Uterus (tissue), 4 donors: Measurements from ENCODE around the gene POP7. TPM values are rescaled to one million over a fixed set of nuclear protein-coding genes. Genes with fewer than 3 reads are reported as not detected.
"Not testable (repeated sequence)": the region's sequence is repeated elsewhere in the genome, so short reads cannot be mapped to it uniquely, and the experiment has no call there.

Experiments used
- DNase-seq, 2 donors: peaks; one replicate each; pipeline ENCODE4 v3.0.0-alpha.2; 2019 to 2020
- H3K27ac ChIP-seq, 2 donors: fragments of 200-600 bp; sonication (generic); 1 replicate in 1 of 2; 2 replicates in 1 of 2; pipeline ENCODE4 v1.5.1; 2016 to 2018
- H3K27me3 ChIP-seq, 2 donors: fragments of 200-600 bp; sonication (generic); one replicate each; pipeline ENCODE4 v1.5.1; 2018 to 2019; ENCODE audit warnings: control low read depth in 1 of 2
- H3K36me3 ChIP-seq, 2 donors: fragments of 200-600 bp; sonication (generic); one replicate each; pipeline ENCODE4 v1.5.1; 2019; ENCODE audit warnings: control low read depth in 1 of 2
- H3K4me1 ChIP-seq, 2 donors: fragments of 200-600 bp; sonication (generic); one replicate each; pipeline ENCODE4 v1.5.1; 2018 to 2019; ENCODE audit warnings: control low read depth in 1 of 2
- H3K4me3 ChIP-seq, 2 donors: fragments of 200-600 bp; sonication (generic); 1 replicate in 1 of 2; 2 replicates in 1 of 2; pipeline ENCODE4 v1.5.1; 2018 to 2019; ENCODE audit warnings: mild to moderate bottlenecking in 1 of 2
- H3K9me3 ChIP-seq, 2 donors: fragments of 200-600 bp; sonication (generic); one replicate each; pipeline ENCODE4 v1.5.1; 2019; ENCODE audit warnings: control low read depth in 1 of 2
- POLR2A ChIP-seq, 2 donors: fragments of 450-650 bp; IDR thresholded peaks; one replicate each; pipeline ENCODE4 v1.6.1; 2016; ENCODE audit warnings: antibody characterized with exemption in 2 of 2, mild to moderate bottlenecking in 1 of 2, moderate library complexity in 1 of 2
- intact Hi-C: fragments of 100-400 bp; cut with DNase I; formaldehyde crosslinking; loops from one replicate; pipeline ENCODE4 v1.15.1; 2023; ENCODE audit warnings: low total_unique reads
- total RNA-seq, 4 donors: library from RNA; depleted of rRNA in 3 of 4; stranded (reverse); fragments of >200 nt in 3 of 4; gene quantifications; one replicate each; pipeline versions ENCODE4 v1.1.0 to v1.2.4, GENCODE V29; 2014 to 2023
- TF ChIP-seq, protein P1 (sequence below), 4 experiments: fragments of 200-600 bp in 2 of 4; fragments of 450-650 bp in 2 of 4; sonication (generic) in 2 of 4; IDR thresholded peaks; one replicate each; pipeline ENCODE4 v1.5.1; 2016 to 2019; ENCODE audit warnings: antibody characterized with exemption in 4 of 4, mild to moderate bottlenecking in 2 of 4, moderate library complexity in 1 of 4
- donor health status: DM: yes; HTN: yes; CAD: no.

POP7 gene
- total RNA-seq, 4 donors from 2014 or later, result 16.4 to 53.8 (median 23.8) TPM

DNA sequence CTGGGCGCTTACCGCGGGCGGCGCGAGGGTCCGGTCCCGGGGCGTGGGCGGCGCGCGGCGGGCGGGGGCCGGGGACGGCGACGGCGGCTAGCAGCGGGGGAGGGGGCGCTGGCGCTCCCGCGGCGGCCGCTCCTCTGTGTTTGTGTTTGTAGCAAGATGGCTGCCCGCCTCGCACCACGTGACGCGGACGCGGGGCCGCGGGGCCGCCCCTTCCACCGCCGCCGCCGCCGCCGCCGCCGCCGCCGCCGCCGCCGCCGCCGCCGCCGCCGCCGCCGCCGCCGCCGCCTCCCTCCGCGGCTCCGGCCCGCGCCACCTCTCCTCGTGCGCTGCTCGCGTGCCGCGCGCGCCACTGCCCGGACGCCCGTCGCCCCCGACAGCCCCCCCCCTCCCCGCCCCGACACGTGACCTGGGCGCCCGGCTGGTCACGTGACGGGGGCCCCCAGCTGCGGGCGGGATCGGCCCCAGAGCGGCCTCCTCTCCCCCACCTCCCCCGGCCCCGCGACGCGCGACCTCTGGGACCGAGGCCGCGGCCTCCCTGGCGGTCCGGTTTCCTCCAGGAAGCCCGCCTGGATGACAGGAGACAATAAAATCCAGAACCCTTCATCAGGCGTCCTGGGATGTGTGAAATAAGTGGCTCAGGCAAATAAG is 11.7 kb upstream of the POP7 start, which contains the start of gene GIGYF1:
GIGYF1 (minus strand) TSS at position 153 of the 648 bp plus-strand sequence. CDS start 6,012 bp downstream, outside the sequence.
- Histone ChIP-seq H3K36me3 (no peaks in the 10 kb centered on the region), H3K9me3 (no peaks in the 10 kb centered on the region), H3K4me3 (peak within 1 kb of the TSS; percentile 50 to 98), H3K27me3 (no peaks in the 10 kb centered on the region), H3K4me1 (peaks cover 4 to 16% of the 10 kb centered on the region in 2 donors), H3K27ac (peak within 1 kb of the TSS; percentile 87 to 90)
- intact Hi-C loops, result no loop called here
- TF ChIP-seq, protein P1, sequence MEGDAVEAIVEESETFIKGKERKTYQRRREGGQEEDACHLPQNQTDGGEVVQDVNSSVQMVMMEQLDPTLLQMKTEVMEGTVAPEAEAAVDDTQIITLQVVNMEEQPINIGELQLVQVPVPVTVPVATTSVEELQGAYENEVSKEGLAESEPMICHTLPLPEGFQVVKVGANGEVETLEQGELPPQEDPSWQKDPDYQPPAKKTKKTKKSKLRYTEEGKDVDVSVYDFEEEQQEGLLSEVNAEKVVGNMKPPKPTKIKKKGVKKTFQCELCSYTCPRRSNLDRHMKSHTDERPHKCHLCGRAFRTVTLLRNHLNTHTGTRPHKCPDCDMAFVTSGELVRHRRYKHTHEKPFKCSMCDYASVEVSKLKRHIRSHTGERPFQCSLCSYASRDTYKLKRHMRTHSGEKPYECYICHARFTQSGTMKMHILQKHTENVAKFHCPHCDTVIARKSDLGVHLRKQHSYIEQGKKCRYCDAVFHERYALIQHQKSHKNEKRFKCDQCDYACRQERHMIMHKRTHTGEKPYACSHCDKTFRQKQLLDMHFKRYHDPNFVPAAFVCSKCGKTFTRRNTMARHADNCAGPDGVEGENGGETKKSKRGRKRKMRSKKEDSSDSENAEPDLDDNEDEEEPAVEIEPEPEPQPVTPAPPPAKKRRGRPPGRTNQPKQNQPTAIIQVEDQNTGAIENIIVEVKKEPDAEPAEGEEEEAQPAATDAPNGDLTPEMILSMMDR (IDR thresholded peaks at IDR 0.05), result no peak
- TF ChIP-seq POLR2A (IDR thresholded peaks at IDR 0.05), result no peak
- peak; percentile 72 to 75 for DNase-seq

DNA sequence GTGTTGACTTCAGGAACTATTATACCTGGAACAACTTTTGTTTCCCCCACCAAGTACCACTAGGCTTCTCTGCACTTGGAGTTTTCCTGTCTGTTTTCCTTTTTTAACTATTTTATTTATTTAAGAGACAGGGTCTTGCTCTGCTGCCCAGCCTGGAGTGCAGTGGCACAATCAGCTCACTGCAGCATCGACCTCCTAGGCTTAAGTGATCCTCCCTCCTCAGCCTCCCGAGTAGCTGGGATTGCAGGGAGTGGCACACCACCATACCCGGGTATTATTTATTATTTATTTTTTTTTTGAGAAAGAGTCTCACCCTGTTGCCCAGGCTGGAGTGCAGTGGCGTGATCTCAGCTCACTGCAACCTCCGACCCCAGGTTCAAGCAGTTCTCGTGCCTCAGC is 9.8 kb upstream of the POP7 start:
- no peaks in the 10 kb centered on the region for H3K27me3 ChIP-seq
- H3K4me1 ChIP-seq, result peaks cover 2% of the 10 kb centered on the region in 2 donors
- TF ChIP-seq, protein P1 (IDR thresholded peaks at IDR 0.05), result no peak
- no peak for TF ChIP-seq POLR2A (IDR thresholded peaks at IDR 0.05)
- intact Hi-C loops, result no loop called here
- no peaks in the 10 kb centered on the region for H3K36me3 ChIP-seq
- H3K9me3 ChIP-seq, result no peaks in the 10 kb centered on the region
- DNase-seq, result no peak
- no peak overlapping the region for H3K27ac ChIP-seq
- H3K4me3 ChIP-seq, result no peak overlapping the region

DNA sequence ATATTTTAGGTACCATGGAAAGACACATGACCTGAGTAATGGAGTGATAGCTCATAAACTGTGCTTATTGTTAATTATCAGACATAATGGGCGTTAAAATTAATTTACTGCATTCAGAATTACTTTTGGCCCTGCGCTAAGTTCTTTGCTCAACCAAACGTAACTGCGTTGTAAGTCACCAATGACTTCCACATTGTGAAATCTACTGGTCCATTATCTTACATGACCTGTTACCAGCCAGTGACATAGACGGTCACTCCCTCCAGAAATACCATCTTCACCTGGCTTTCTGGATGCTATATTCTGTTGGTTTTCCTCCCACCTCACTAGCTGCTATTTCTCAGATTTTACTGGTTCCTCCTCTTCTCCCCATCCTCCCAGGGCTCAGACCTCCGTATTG is 6.9 kb upstream of the POP7 start:
- TF ChIP-seq, protein P1 (IDR thresholded peaks at IDR 0.05), result no peak
- no peak for TF ChIP-seq POLR2A (IDR thresholded peaks at IDR 0.05)
- no peaks in the 10 kb centered on the region for H3K4me1 ChIP-seq
- no peaks in the 10 kb centered on the region for H3K9me3 ChIP-seq
- H3K27me3 ChIP-seq, result no peaks in the 10 kb centered on the region
- H3K36me3 ChIP-seq, result no peaks in the 10 kb centered on the region
- H3K27ac ChIP-seq, result no peak overlapping the region
- no peak overlapping the region for H3K4me3 ChIP-seq
- DNase-seq, result no peak
- intact Hi-C loops, result no loop called here

DNA sequence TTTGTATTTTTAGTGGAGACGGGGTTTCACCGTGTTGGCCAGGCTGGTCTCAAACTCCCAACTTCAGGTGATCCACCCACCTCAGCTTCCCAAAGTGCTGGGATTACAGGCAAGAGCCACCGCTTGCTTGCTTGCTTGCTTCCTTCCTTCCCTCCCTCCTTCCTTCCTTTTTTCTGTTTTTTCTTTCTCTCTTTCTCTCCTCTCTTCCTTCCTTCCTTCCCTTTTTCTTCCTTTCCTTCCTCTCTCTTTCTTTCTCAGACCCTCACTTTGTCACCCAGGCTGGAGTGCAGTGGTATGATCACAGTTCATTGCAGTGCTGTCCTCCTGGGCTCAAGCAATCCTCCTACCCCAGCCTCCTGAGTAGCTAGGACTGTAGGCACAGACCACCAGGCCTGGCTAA is 4.8 kb upstream of the POP7 start:
- H3K4me3 ChIP-seq, intact Hi-C loops, H3K27ac ChIP-seq, H3K36me3 ChIP-seq, H3K4me1 ChIP-seq, H3K27me3 ChIP-seq, H3K9me3 ChIP-seq, DNase-seq: not testable (repeated sequence)

DNA sequence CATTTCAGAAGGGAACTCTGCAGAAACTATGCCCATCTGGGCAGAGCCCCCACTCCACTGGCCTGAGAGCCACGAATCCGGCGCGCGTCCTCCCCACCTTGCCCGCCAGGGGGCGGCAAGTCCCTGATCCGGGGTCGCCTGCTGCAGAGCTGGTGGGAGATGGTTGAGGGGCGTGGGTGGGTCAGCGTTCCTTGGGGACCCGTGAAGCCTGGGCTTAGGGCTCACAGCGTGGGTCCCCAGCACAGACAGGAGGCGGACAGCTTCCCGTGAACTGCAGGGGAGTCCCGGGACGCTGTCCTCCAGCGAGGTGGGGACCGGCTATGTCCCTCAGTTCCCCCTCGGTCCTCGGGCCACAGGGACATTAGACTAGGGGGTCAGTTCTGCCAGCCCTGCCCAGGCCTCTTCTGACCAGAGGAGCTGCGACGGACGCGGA is 585 bp upstream of the POP7 start:
- Histone ChIP-seq H3K4me1 (peaks cover 0 to 5% of the 10 kb centered on the region in 2 donors), H3K27ac (peak overlapping the region; percentile 88 to 90), H3K36me3 (no peaks in the 10 kb centered on the region), H3K4me3 (peak overlapping the region; percentile 79 to 90), H3K9me3 (no peaks in the 10 kb centered on the region), H3K27me3 (no peaks in the 10 kb centered on the region)
- DNase-seq, result peak; percentile 78 to 86
- TF ChIP-seq, protein P1 (IDR thresholded peaks at IDR 0.05), result peak; percentile 81 to 92 (median 90)
- no peak for TF ChIP-seq POLR2A (IDR thresholded peaks at IDR 0.05)
- intact Hi-C loops, result no loop called here
